ENCODE measurements around the gene SHANK3.

The SHANK3 gene

DNA sequence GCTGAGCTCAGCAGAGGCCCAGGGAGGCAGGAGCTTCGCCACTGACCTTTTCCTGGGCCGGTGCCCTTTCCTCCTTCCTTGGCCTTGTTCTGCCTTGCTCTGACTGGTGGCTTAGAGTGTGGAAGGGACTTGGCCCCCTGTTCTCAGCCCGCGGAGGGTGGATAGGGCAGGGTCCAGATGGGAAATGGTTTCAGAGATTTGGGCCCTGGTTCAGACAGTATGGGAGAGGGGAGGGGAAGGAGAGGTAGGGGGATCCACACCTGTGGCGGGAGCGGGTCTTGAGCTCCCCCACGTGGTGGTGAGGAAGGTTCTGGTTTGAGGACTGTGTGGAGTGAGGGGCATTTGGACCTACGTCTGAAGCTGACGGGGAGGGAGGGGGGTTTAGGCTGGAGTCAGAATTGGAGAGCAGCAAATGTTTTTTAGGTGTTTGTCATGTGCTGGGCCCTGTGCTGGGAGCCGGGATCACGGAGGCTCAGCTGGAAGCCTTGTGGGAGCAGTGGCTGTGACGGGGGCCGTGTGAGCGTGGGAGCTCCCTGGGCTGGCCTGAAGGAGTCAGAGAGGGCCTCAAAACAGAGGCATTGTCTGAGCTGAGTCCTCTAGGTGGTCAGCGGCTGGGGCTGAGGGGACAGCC is 27.2 kb downstream of the SHANK3 start:
- no peak for DNase-seq (ENCODE audit: low spot score)

GRCh38 chr22:50700387-50701075 is 27.9 kb downstream of the SHANK3 start:
- DNase-seq (ENCODE audit: low spot score) = no peak

GRCh38 chr22:50701076-50701419 is 28.4 kb downstream of the SHANK3 start:
- DNase-seq (ENCODE audit: low spot score) = no peak

- DNase-seq (ENCODE audit: low spot score) = no peak
Observed at GRCh38 chr22:50701428-50702154, 29.0 kb downstream of the SHANK3 start.

GRCh38 chr22:50702261-50702671 is 29.6 kb downstream of the SHANK3 start:
- DNase-seq (ENCODE audit: low spot score) = no peak

- DNase-seq (ENCODE audit: low spot score) = no peak
Observed at GRCh38 chr22:50702821-50703725, 30.4 kb downstream of the SHANK3 start.

DNA sequence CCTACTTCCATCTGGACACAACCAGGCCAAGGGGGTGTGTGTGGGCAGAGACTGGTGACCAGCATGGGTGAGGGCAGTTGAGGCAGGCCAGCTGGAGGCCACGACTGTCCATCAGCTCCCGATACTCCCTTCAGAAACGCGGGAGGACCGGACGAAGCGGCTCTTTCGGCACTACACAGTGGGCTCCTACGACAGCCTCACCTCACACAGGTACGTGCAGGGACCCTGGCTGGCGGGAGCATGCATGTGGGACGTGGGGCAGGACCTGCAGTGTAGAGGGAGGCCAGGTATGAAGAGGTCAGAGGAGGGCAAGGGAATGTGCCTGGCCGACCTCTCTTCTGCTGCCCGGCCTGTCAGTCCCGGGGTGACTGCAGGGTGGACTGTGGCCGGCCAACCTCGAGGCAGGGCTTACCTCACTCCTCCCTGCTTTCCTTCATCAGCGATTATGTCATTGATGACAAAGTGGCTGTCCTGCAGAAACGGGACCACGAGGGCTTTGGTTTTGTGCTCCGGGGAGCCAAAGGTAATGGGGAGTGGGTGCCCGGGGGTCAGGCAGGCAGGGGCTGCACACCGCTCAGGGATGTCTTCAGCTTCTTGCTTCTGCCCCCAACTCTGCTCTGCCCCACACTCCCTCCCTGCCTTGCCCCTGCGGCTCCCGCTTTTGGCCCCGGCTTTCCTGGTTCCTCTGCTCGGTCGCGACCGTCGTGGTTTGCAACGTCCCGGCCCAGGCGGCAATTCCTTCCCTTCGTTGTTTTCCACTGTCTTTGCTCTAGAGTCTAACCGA is 31.3 kb downstream of the SHANK3 start:
- DNase-seq (ENCODE audit: low spot score) = no peak

- DNase-seq (ENCODE audit: low spot score) = no peak
Observed at GRCh38 chr22:50704510-50705218, 32.0 kb downstream of the SHANK3 start.

DNA sequence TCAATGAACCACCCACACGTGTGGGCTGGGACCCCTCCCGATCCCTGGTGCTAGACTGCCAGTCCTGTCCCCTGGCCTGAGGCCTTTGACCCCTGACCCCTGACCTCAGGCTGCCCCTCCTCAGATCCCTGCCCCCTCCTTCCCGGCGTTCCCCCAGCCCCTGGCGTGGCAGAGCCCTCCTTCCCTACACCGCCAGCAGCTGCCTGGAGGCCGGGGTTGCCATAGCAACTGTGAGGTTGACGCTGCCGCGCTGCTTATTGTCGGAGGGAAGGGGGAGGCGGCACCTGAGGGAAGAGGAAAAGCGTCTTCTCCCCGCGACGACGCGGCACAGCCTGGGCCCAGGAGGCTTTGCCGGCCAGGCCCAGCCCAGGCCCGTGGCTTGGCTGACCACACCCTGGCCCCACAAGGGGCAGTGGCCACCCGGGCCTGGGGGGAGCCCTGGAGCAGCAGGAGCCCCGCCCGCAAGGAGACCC is 32.6 kb downstream of the SHANK3 start:
- DNase-seq (ENCODE audit: low spot score) = no peak

GRCh38 chr22:50705851-50706351 is 33.3 kb downstream of the SHANK3 start:
- DNase-seq (ENCODE audit: low spot score) = no peak

- no peak for DNase-seq (ENCODE audit: low spot score)
Observed at GRCh38 chr22:50706481-50707125, 34.0 kb downstream of the SHANK3 start.

- DNase-seq (ENCODE audit: low spot score) = no peak
Observed at GRCh38 chr22:50708474-50708873, 35.9 kb downstream of the SHANK3 start.

DNA sequence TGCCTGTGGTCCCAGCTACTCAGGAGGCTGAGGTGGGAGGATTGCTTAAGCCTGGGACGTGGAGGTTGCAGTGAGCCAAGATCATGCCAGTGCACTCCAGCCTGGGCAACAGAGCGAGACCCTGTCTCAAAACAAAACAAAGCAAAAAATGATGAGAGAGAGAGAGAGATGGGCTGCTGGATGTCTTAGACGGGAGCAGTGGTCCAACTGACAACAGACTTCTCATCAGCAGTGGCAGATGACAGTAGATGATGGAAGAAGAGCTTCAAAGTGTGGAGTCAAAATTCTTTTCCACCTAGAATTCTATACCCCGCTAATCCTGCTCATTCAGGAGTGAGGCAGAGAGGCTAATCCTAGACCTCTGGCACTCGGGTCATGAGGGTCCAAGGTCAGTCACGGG is 36.4 kb downstream of the SHANK3 start:
- no peak for DNase-seq (ENCODE audit: low spot score)

DNA sequence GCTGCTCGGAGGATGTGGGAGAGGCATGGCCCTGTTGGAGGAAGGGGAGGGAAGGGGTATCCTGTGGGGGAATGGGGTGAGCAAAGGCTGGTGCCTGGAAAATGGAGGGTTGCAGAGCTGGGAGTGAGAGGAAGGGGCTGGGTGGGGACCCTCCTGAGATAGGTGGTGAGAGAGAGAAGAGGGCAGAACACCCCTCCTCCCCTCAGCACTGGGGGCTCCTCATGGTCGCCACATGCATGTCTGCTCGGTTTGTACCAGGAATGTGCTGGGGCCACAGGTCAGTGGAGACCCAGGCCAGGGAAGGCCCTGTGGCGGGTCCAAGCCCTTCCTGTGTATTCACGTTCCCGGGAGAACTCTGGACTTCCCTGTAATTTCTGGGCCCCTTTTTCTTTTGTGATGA is 37.6 kb downstream of the SHANK3 start:
- no peak for DNase-seq (ENCODE audit: low spot score)

DNA sequence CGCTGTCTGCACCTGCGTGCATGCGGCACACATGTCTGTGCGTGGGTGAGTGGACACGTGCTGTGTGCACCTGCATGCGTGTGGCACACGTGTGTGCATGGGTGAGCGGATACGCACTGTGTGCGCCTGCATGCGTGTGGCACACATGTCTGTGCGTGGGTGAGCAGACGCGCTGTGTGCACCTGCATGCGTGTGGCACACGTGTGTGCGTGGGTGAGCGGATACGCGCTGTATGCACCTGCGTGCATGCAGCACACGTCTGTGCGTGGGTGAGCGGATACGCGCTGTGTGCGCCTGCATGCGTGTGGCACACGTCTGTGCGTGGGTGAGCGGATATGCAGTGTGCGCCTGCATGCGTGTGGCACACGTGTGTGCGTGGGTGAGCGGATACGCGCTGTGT is 38.3 kb downstream of the SHANK3 start:
- DNase-seq (ENCODE audit: low spot score) = no peak

GRCh38 chr22:50711446-50712340 is 39.1 kb downstream of the SHANK3 start:
- no peak for DNase-seq (ENCODE audit: low spot score)

DNA sequence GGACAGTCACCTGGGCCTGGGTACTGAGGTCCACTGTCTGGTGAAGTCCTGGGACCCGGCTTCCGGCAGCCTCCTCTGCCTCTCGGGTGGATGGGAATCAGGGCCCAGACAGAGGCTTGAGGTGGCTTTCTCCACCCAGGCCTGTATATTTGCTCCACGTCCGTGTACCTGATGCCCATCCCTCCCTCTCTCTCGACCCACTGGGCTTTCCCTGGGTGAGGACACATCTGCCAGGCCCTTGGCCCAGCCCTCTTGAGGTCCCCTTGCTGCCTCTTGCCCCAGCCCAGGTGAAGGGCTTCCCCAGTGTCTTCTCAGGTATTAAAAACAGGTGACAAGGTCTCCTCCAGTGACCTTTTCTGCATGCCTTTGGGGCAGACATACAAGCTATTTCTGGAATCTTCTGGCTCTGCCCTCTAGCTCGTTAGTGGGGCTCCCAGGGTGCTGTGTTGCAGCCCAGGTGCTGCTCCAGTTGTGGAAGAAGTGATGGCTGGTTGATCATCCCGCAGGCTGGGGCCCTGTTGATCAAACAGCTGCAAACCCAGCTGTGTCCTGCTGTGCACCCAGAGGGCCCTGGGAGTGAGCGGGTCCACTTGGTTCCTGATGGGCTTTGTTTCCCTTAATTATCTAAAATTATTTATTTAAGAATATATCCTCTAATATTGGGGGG is 39.9 kb downstream of the SHANK3 start:
- DNase-seq (ENCODE audit: low spot score) = no peak

DNA sequence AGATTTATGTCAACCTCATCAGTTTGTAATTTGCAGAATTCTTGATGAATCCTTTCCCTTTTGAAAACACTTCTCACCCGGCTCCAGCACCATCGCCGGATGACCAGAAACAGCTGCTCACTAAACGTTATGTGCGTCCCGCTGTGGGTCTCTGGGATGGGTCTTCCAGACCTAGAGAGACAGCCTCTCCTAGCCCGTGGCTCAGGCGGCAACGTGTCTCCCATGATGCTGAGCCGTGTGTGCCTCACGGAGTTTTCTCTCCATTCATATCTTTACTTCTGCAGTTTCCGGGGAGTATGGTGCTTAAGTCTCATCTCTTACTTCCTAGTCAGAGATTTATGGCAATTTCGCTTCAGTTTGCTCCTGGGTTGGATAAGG is 40.4 kb downstream of the SHANK3 start:
- no peak for DNase-seq (ENCODE audit: low spot score)

Measured in CD4-positive, alpha-beta T cell treated with Interleukin-15 for 4 hours (primary cell).